A549 (cell line): ENCODE measurements around the gene CLEC4E.

ENCODE experiments used
- BHLHE40 ChIP-seq: IDR thresholded peaks from 2 replicates; pipeline ENCODE4 v1.6.1; 2012; ENCODE audit warnings: low read depth, low read length, inconsistent platforms
- CTCF ChIP-seq: fragments of >200 bp; sonication (Bioruptor Twin); formaldehyde crosslinking; IDR thresholded peaks from 3 replicates; pipeline ENCODE4 v1.5.1; 2016
- EP300 ChIP-seq, 2 experiments: fragments of >200 bp; sonication (Bioruptor Twin); formaldehyde crosslinking; IDR thresholded peaks; 2 replicates in 1 of 2; 3 replicates in 1 of 2; pipeline ENCODE4 v1.6.1; 2016 to 2017
- POLR2A ChIP-seq: IDR thresholded peaks from 2 replicates; pipeline ENCODE4 v1.6.1; 2012; ENCODE audit warnings: mild to moderate bottlenecking, low read length
- REST ChIP-seq: fragments of 200-600 bp; sonication (generic); IDR thresholded peaks from 2 replicates; pipeline ENCODE4 v1.6.1; 2016; ENCODE audit warnings: antibody characterized with exemption, mild to moderate bottlenecking, moderate library complexity

GRCh38 chr12:8508223-8508622 lies 32.5 kb downstream of the CLEC4E start:
- no peak for TF ChIP-seq BHLHE40
- TF ChIP-seq CTCF, result no peak
- TF ChIP-seq EP300 (IDR thresholded peaks at IDR 0.05), result no peak
- TF ChIP-seq POLR2A, result no peak
- no peak for TF ChIP-seq REST
